Stimulated activated CD4-positive, alpha-beta T cell treated with anti-CD3 and anti-CD28 coated beads, Interleukin-12 subunit alpha, Interleukin-12 subunit beta, amount 100 ng/mL, for 48 hours (primary cell): ENCODE measurements around the gene MAPK10.
"Not testable (repeated sequence)": the region's sequence is repeated elsewhere in the genome, so short reads cannot be mapped to it uniquely, and the experiment has no call there.

ENCODE experiments used
- DNase-seq, 3 donors: peaks; one replicate each; pipeline ENCODE4 v3.0.0-alpha.2; 2020; ENCODE audit warnings: low read depth in 2 of 3, low spot score in 1 of 3

Gene MAPK10

DNA sequence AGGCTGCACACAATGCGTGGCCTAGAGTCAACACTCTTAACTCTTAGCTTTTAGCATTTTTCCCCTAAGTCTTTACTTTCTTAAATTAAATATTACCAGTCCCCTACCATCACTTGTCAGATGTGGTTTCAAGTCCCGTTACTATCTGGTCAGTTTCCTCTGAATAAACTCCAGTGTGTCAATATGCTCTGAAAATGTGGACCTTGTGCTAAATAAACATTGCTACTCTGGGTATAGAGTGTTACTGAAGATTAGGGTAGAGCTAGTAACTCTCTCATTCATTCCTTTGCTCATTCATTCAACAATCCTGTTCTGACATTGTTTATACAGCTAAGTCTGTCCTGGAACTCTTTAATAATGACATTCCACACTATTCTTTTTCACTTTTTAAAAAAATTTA lies 251.0 kb downstream of the MAPK10 start:
- no peak for DNase-seq

DNA sequence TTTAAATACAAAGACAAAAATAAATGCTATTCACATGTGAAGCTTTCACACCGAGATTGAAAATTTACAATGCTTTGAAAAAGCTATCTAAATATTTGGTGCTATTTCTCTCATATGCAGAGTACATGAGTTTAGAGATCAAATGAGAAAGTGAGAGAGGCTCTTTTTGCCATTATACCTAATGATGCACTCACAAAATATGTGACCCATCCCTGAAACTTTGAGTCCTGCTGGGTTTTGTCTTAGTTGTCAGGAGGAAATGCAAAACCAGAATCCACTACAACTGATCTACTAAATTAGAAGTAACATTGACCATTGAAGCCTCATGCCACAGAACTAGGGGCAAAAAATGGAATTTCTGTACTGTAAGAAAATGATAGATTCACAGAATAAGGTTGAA lies 251.7 kb downstream of the MAPK10 start:
- DNase-seq, result no peak

DNA sequence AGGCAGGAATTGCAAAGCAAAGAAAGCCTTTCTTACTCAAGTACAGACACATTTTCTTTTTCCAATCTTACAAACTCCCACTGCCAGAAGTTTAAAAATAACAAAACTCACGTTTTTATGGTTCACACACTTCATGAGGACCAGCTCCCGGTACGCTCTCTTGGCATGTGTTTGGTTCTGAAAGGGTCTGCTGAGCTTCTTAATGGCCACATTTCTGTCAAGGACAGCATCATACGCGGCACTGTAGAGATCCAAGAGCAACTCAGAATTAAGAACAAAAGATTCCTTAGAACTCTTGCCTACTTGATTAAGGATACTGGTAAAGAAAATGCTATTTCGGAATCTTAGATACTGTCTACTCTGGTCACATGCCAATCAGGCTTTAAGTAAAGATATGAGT lies 252.7 kb downstream of the MAPK10 start:
- DNase-seq, result no peak

DNA sequence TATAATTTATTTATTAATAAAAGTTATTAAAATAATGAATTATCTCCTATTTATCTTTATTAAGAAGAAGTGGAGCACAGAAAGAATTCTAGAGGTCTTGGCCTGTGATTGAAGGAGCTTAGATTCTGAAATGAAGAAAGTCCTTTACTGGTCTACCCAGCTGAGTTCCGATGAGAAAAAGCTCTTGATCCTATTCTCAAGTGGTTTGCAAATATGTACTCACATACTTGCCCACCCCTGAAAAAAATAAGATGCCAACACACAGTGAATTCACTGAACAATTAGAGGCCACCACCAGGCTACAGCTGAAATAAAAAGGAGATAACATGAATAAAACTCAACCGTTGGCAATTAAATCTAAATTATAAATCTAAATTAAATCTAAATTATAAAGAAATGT lies 253.4 kb downstream of the MAPK10 start:
- DNase-seq, result no peak

DNA sequence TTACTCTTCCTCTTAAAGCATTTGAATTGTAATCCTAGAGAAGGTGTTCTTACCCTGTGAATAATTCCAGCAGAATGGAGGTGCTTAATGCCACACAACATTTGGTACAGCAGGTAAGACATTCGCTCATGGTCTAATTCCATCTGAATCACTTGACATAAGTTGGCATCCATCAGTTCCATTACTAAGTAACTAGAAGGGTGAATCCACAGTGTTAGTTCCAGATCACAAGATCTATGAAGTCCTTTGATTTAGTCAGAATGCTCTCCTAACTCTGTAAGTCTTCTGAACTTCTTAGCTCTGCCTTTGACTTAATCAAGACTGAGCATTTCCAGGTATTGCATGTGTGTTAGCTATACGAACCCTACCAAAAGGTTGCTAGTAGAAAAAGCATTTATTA lies 258.0 kb downstream of the MAPK10 start:
- no peak for DNase-seq

DNA sequence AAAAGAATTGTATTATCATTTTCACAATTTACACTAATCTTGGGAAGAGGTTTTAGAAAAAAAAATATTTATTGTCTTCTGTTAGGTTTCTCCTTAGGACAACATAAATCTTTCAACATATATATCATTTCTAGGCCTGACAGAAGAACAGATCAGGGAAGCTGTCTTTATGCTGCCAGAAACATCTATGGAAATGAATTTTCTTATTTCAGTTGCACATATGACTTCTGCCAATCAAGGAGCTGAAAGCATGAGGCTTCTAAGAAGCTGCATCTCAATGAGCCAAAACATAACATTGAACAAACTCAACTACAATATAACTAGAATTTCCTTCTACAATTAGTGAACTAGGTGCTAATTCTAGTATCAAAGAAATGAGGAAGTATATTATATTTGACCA lies 258.4 kb downstream of the MAPK10 start:
- DNase-seq, result no peak

DNA sequence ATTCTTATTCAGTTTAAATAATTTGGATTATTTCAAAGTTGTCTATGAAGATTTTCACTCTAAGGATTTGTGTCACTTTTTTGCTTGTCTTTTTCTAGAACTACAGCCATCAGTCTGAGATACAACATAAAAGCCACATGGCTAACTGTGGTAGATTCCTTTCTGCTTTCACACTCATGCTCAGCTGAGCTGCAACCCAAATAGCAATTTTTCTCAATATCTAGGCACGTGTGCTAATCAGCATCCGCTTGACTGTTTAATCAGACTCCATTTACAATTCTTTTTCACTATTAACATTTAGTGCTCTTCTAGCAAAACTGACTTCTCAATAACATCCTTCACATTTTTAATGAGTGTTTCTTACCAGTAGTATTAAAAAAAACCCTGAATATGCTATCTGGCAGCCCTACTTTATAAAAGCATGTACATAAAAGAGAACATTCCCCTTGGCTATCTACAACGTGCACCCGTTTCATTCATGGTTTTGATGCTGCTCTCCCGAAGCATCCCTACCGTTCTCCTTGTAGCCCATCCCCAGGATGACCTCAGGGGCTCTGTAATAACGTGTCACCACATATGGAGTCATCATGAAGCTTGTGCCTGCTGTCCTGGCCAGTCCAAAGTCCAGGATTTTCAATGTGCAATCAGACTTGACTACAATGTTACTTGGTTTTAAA lies 259.2 kb downstream of the MAPK10 start:
- no peak for DNase-seq

DNA sequence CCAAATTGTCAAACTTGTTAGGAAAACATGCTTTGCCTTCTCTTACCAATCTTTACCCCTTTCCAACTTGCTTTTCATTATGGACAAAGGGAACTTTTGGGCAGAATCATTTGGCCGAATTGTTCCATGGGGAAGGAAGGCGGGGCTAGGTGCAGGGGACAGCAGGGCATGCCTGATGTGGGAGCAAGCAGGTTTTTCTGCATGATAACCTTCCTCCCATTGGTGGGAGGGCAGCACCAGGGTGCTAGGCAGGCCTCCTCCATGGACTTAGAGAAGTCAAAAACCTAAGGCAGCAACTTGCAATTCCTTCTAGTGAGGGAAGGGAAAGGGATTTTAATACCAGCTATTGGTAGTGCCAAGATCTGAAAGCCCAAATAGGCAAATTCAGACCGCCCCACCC lies 260.5 kb downstream of the MAPK10 start:
- DNase-seq, result no peak

DNA sequence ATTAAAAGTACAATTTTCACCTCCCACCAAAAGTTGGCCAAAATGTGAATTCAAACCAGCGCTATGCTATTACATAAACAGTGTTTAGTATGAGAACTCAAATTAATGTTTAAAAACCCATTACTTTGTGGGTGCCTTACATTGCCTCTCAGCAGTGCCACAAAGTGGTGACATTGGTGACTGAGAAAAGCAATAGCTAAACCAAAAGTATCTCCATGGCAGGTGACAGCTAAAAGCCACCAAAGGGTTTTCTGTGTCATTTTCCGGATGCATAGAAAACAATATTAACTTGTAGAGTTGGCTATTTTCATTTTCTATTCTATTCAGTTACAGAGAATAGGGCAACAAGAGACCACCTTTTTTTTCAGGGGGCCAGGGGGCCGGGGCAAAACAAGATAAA lies 261.2 kb downstream of the MAPK10 start:
- no peak for DNase-seq

DNA sequence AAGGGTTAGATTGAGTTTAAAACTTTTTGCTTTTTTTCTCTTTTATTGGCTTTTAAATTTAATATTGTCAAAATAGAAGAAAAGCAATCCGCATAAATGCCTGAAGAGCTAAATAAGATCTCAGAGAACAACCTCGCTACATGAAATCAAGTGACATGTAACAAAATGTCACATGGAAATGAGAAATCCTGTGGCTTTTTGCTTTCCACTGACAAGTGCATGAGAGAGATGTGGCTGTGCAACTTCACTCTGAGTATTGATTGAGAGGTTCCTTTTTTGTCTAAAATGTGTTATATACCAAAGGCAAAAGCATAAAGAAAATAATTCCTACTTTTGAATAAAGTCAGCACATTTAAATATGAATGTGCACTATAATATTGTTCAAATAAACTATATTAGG lies 263.5 kb downstream of the MAPK10 start:
- no peak for DNase-seq

DNA sequence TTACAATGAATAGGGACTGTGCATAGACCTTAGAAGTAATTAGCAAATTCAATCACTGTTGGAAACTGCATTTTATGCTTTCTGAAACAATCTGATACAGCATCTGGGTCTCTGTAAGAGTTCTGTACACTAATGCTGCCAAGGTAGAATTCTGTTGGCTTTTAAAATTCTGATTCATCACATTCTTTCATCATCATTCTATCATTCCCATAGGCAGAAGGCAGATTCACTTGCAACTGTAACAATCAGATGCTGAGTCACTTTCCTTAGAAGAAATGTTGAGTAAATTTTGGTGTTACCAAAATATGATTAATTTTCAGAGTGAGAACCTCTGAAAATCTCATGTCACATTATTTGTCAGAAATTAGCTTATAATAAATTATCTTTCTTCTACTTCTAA lies 267.2 kb downstream of the MAPK10 start:
- no peak for DNase-seq

DNA sequence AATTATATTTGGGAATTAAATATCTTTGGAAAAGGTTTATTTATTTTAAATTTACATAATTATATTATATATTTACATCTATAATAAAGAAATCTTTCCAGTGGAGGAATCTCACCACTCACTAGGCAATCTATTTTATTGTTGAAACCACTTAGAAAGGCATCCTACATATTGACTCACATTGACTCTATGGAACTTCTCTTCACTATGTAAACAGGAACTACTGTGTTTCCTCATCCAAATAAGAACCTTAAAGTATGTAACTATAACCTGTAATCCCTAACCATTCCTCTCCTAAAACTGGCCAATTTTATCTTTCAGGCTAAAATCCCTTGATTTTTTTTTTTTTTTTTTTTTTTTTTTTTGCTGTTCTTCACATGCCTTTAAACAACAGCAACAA lies 268.7 kb downstream of the MAPK10 start:
- DNase-seq, result no peak

DNA sequence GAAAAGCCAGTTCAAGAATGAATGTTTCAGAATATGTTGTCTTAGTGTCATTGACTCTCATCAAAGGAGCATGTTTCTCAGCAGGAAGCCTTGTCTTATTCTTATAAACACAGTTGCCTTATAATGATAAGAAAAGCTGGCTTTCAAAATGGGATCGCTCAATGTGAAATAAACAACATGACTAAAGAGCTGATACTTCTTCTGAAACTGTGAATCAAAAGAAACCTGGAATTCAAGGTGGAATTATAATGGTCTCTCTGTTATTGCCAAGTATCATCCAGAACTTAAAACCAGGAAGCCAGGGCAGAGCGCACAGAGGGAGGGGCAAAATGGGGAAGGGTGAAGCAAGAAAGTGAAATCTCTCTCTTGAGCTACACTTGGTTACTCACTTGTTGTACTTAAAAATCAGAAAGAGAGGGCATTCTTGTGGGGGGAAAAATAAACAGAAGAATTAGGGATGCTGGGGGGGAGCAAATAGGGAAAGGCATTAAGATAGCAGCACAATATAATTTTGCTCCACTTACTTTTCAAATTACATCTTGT lies 270.0 kb downstream of the MAPK10 start:
- no peak for DNase-seq

DNA sequence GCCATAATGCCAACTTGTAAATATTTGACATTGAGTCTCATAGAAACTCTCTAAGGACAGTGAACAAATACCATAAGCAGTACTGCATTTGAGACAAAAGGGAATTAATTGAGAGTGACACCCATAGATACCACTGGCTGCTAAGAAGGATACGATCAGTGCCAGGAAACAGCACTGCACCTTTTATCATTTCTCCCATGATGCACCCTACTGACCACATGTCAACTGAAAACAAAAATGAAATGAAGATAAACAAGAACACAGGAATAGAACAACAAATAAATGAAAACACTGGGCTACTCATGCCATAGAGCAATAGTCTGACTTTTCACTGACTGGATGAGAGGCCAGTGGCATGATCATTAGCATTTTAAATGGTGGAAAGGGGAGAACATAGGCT lies 270.8 kb downstream of the MAPK10 start:
- DNase-seq, result no peak

DNA sequence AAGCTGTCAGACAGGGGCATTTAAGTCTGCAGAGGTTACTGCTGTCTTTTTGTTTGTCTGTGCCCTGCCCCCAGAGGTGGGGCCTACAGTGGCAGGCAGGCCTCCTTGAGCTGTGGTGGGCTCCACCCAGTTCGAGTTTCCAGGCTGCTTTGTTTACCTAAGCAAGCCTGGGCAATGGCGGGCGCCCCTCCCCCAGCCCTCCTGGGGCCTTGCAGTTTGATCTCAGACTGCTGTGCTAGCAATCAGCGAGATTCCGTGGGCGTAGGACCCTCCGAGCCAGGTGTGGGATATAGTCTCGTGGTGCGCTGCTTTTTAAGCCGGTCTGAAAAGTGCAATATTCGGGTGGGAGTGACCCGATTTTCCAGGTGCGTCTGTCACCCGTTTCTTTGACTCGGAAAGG lies 284.1 kb downstream of the MAPK10 start:
- not testable (repeated sequence) for DNase-seq

DNA sequence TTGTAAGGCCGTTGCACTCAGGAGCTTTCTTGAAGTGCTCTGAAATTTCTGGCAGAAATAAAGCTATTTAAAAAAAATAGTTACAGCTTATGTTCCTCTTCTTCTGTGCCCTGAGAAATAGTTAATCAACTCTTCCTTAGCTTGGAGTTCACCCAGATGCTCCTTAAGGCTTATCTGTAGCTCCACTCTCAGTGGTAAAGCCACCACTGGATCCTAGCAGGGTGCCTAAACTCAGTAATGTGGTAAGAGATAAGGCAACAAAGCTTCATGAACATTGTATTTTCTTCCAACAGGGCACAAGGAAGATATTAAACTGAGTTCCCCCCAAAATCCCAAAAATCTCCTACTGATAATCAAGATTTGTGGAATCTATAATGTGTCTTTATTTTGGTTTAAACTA lies 299.5 kb downstream of the MAPK10 start:
- DNase-seq, result no peak

DNA sequence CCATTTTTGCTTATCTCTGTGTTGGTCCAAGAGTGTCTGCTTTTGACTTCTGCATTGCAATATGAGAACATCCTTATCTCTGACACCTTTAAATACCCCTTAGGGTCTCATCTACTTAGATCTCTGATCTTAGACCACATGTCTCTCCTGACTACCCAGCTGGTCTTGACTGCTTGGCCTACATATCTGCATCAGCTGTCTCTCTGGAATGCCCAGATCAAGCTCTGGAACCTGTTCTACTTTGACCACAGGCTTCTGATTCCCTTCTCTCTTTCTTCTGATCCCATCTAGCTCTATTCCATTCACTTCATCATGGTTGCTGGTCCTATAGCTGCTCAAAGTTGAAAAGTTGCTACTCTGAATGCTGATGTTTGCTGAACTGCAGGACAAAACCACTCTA lies 301.2 kb downstream of the MAPK10 start:
- no peak for DNase-seq

DNA sequence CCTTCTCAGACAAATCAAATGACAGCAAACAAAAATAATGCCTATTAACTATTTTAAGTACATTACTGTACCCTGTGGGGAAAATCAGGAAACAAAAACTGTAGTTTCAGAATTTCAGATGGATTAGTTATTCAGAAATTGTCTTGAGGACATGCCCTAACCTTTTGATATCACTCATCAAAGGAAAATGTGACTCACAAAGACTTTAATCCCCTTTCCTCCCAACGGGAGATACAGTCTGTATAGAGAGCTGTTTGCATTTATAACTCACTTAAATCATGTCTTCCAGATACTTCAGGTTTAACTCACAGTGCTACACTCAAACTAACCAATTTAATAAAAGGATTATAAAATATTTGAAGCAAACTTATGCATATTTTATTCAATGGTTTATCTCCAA lies 304.0 kb downstream of the MAPK10 start:
- no peak for DNase-seq

DNA sequence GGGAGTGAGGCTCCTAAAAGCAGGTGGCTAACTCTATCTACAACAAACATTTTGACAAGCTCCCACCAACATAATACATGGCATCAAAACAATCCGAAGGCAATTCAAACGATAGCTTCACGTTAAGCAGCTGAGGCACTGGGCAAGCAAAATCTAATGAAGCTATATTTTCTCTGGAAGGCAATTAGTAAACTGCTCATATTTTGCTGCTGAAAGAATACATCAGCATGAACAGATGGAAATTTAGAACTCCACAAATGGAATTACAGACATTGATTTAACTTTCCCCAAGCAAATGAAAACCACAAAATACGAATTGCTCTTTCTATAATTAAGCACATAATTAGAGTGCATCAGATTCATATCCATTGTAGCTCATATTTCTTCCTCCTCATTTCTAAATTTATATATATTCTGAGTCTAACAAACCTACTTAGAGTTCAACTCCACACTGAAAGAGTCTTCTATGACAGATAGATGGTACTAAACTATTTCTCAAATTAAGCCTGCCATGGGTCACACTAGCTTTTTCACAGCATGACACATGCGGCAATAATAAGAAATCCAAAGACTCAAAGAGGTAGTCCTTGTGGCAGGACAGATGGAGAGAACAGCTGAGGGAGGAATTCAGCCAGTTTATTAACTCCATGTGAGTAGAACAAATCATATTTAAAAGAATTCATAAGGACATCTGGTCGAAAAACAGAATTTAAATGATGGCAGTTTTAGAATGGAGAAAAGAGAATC lies 305.4 kb downstream of the MAPK10 start:
- no peak for DNase-seq

DNA sequence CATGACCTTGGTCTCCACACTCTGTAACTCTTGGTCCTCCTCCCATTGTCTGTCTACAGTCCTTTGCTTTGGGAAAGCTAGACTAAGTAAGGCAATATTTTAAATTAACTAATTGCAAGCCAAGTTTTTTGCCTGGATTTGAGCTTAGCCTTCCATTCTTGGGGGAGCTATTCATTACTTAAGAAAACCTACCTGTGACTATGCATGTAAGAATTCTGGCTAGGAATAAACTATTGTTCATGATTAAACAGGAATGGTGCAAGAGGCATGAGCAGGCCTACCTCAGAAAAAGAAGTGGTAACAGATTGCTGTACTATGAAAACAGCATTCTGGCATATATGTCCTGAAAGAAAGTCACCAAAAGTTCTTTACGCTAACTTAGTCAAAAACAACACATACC lies 309.4 kb downstream of the MAPK10 start:
- DNase-seq, result no peak

DNA sequence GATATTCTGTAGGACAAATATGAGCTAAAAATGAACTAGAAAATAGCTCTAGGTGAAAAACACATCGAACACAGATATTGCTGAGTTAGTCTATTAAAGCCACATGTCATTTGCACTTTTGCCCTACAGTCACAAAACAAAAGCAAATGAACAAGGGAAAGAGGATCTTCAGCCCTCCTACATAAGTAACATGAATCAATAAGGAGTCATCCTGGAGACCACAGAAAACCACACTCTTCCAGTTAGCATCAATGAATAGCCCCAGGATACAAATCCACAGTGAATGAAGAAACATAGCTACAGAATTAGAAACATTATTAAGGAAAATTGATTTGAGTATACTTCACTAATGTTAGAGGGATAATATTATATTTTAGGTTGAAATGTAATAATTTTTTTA lies 311.4 kb downstream of the MAPK10 start:
- DNase-seq, result no peak

DNA sequence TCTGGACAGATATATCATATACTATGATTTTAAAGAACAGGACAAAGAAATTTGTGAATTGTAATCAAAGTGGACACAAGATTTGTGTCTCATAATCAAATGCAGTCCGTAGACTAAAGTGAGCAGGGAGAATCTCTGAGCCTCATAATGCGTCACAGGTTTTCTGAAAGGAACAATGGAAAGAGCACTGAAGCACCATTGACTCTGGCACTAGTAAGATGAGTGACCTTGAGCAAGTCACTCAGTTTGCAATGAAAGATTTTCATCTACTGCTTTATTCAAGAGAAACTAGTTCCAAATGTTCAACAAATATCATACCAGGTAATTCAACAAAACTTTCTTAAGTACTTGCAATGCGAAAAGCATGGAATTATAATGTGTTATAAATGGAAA lies 315.3 kb downstream of the MAPK10 start:
- no peak for DNase-seq
